IMR-90 (cell line): ENCODE data around the gene HMGN1. TPM values are rescaled to one million over a fixed set of nuclear protein-coding genes. Genes with fewer than 3 reads are reported as not detected.

Source experiments
- ATAC-seq: fragments of 200-7000 bp; cut with Tn5 transposase; 2 replicates; pipeline ENCODE4 v1.9.1; 2020; ENCODE audit warnings: low read depth, mild to moderate bottlenecking, moderate library complexity
- BruUV-seq: library from RNA; stranded (reverse); fragments of 400-500 nt; replicated peaks from 2 replicates; lab custom pipeline; 2021; lab: Mats Ljungman, UMichigan
- CTCF ChIA-PET: fragments of 300-600 bp; formaldehyde crosslinking; extraction: SDS; loops from one replicate; lab custom pipeline; 2021; ENCODE audit warnings: antibody characterized with exemption; lab: Yijun Ruan, JAX
- POLR2A ChIA-PET: fragments of 300-600 bp; sonication (Branson Sonifier 250); formaldehyde crosslinking; loops from one replicate; lab custom pipeline; 2022; ENCODE audit warnings: antibody characterized with exemption; ENCODE audit not compliant: unreplicated experiment; lab: Charles Lee
- DNase-seq: peaks from one replicate; pipeline ENCODE4 v3.0.0; 2013
- H2AFZ ChIP-seq: replicated peaks from 2 replicates; pipeline ENCODE3; 2013; ENCODE audit warnings: low read length, mild to moderate bottlenecking; ENCODE audit not compliant: poor library complexity
- H2AK5ac ChIP-seq: 2 replicates; pipeline ENCODE4 v1.6.1; 2013; ENCODE audit warnings: low read depth, low read length, inconsistent platforms
- H2AK9ac ChIP-seq: replicated peaks from 2 replicates; pipeline ENCODE3; 2013; ENCODE audit warnings: mild to moderate bottlenecking, low read depth, low read length, moderate library complexity; ENCODE audit not compliant: poor library complexity
- H2BK120ac ChIP-seq: 2 replicates; pipeline ENCODE4 v1.6.1; 2013; ENCODE audit warnings: low read depth, low read length, inconsistent platforms
- H2BK15ac ChIP-seq: 3 replicates; pipeline ENCODE4 v1.6.1; 2013; ENCODE audit warnings: low read depth, low read length, inconsistent platforms
- H2BK20ac ChIP-seq: 2 replicates; pipeline ENCODE4 v1.6.1; 2013; ENCODE audit warnings: low read depth, mild to moderate bottlenecking, inconsistent platforms, low read length, moderate library complexity
- H2BK5ac ChIP-seq: 2 replicates; pipeline ENCODE4 v1.6.1; 2013; ENCODE audit warnings: mild to moderate bottlenecking, low read depth, low read length, inconsistent platforms; ENCODE audit not compliant: poor library complexity, severe bottlenecking
- H3K14ac ChIP-seq: replicated peaks from 2 replicates; pipeline ENCODE4 v1.6.1; 2013; ENCODE audit warnings: low read depth, low read length, inconsistent platforms
- H3K18ac ChIP-seq: 2 replicates; pipeline ENCODE4 v1.6.1; 2013; ENCODE audit warnings: low read depth, low read length, control low read depth
- H3K23ac ChIP-seq: 2 replicates; pipeline ENCODE4 v1.6.1; 2013; ENCODE audit warnings: low read depth, low read length, inconsistent platforms
- H3K27ac ChIP-seq: 2 replicates; pipeline ENCODE4 v1.5.1; 2013; ENCODE audit warnings: mild to moderate bottlenecking, control low read depth, low read length; ENCODE audit not compliant: insufficient read depth
- H3K27me3 ChIP-seq: 2 replicates; pipeline ENCODE4 v1.6.1; 2013; ENCODE audit warnings: low read length; ENCODE audit not compliant: control insufficient read depth, insufficient read depth
- H3K36me3 ChIP-seq: 2 replicates; pipeline ENCODE4 v1.6.1; 2013; ENCODE audit warnings: low read length, mixed read lengths; ENCODE audit not compliant: control insufficient read depth, insufficient read depth
- H3K4ac ChIP-seq: 2 replicates; pipeline ENCODE4 v1.6.1; 2013; ENCODE audit warnings: low read depth, low read length, inconsistent platforms
- H3K4me1 ChIP-seq: 2 replicates; pipeline ENCODE4 v1.6.1; 2013; ENCODE audit warnings: low read length, mixed read lengths; ENCODE audit not compliant: control insufficient read depth, insufficient read depth
- H3K4me2 ChIP-seq: 2 replicates; pipeline ENCODE4 v1.6.1; 2013; ENCODE audit warnings: low read depth, mild to moderate bottlenecking, control low read depth, low read length, moderate library complexity
- H3K4me3 ChIP-seq: 2 replicates; pipeline ENCODE4 v1.5.1; 2013; ENCODE audit warnings: low read depth, mild to moderate bottlenecking, control low read depth, low read length, moderate library complexity; ENCODE audit not compliant: insufficient read depth
- H3K56ac ChIP-seq: 2 replicates; pipeline ENCODE4 v1.6.1; 2013; ENCODE audit warnings: low read length, inconsistent platforms; ENCODE audit not compliant: insufficient read depth; ENCODE audit errors: extremely low read depth
- H3K79me1 ChIP-seq, 2 experiments: 2 replicates each; pipeline ENCODE4 v1.6.1; 2013; ENCODE audit warnings: low read length in 2 of 2, inconsistent platforms in 1 of 2, low read depth in 1 of 2
- H3K9ac ChIP-seq: 2 replicates; pipeline ENCODE4 v1.6.1; 2013; ENCODE audit warnings: low read depth, low read length, control low read depth
- H3K9me1 ChIP-seq: 2 replicates; pipeline ENCODE4 v1.6.1; 2013; ENCODE audit warnings: low read length, inconsistent platforms; ENCODE audit not compliant: insufficient read depth
- H3K9me3 ChIP-seq: 2 replicates; pipeline ENCODE4 v1.6.1; 2013; ENCODE audit warnings: low read length; ENCODE audit not compliant: control insufficient read depth, insufficient read depth
- H4K20me1 ChIP-seq: 2 replicates; pipeline ENCODE4 v1.6.1; 2013; ENCODE audit warnings: low read length, inconsistent platforms; ENCODE audit not compliant: insufficient read depth
- H4K5ac ChIP-seq: 2 replicates; pipeline ENCODE4 v1.6.1; 2013; ENCODE audit warnings: mild to moderate bottlenecking, low read depth, low read length, control low read depth
- H4K8ac ChIP-seq, 2 experiments: 2 replicates each; pipeline ENCODE4 v1.6.1; 2013; ENCODE audit warnings: low read depth in 2 of 2, low read length in 2 of 2, control low read depth in 1 of 2, inconsistent platforms in 1 of 2
- H4K91ac ChIP-seq: 2 replicates; pipeline ENCODE4 v1.6.1; 2013; ENCODE audit warnings: low read depth, low read length, inconsistent platforms; ENCODE audit not compliant: insufficient read depth
- BHLHE40 ChIP-seq: fragments of 150-350 bp; IDR thresholded peaks from 2 replicates; pipeline ENCODE4 v1.6.1; 2016; ENCODE audit warnings: mild to moderate bottlenecking, low read depth, low read length
- WGBS, 2 experiments: methylation state at CpG; one replicate each; pipeline versions ENCODE4 v1.1.5 to v1.1.7; 2013; ENCODE audit warnings: missing lambda C conversion rate in 2 of 2; ENCODE audit not compliant: insufficient read length in 1 of 2; ENCODE audit errors: extremely low coverage in 2 of 2; 5-methylcytosine and 5-hydroxymethylcytosine counted together
- dilution Hi-C: fragments of 300-500 bp; cut with HindIII; formaldehyde crosslinking; loops from one replicate; pipeline ENCODE4 v1.14.3; 2018; ENCODE audit warnings: low sequenced_read_pairs; ENCODE audit not compliant: unreplicated experiment
- in situ Hi-C: fragments of 300-500 bp; cut with MboI; formaldehyde crosslinking; loops from 3 replicates; pipeline ENCODE4 v1.14.3; 2019; ENCODE audit warnings: low sequenced_read_pairs, inconsistent platforms, mixed read lengths
- intact Hi-C: fragments of 100-400 bp; cut with micrococcal nuclease; formaldehyde crosslinking; loops from 2 replicates; pipeline ENCODE4 v1.10.0; 2022
- polyA plus RNA-seq, 3 experiments: library from polyadenylated mRNA; depleted of rRNA; stranded (reverse); fragments of >200 nt; gene quantifications; 2 replicates each; pipeline ENCODE4 v1.2.3, GENCODE V29; 2012; ENCODE audit warnings: low replicate concordance in 1 of 3
- total RNA-seq: library from RNA; depleted of rRNA; stranded (reverse); fragments of >200 nt; gene quantifications from 2 replicates; pipeline ENCODE4 v1.2.3, GENCODE V29; 2012

HMGN1 gene
- total and polyA plus RNA-seq, 2 of the 4 experiments (the other 2 are of a cell fraction), result 55.2 to 155 TPM

GRCh38 chr21:39307466-39307865, 41.4 kb downstream of the HMGN1 start:
- no peak overlapping the region for H2BK120ac ChIP-seq
- H3K4me3 ChIP-seq, result no peak overlapping the region
- H3K4me1 ChIP-seq, result no peaks in the 10 kb centered on the region
- no peak overlapping the region for H3K4me2 ChIP-seq
- H3K56ac ChIP-seq, result no peak overlapping the region
- H3K4ac ChIP-seq, result no peak overlapping the region
- H3K9me1 ChIP-seq, result peaks cover 3% of the 10 kb centered on the region; the same call in 1 of the 2 replicates
- no peak overlapping the region for H4K5ac ChIP-seq
- no peak overlapping the region for H4K8ac ChIP-seq
- H4K91ac ChIP-seq, result no peak overlapping the region
- H3K9me3 ChIP-seq, result no peaks in the 10 kb centered on the region
- ATAC-seq (no peak), DNase-seq (no peak)
- CTCF ChIA-PET, result no interaction called here
- no peak overlapping the region for H2AFZ ChIP-seq
- intact Hi-C loops, result no loop called here
- H2BK20ac ChIP-seq, result no peak overlapping the region
- no TSS peak for BruUV-seq
- H3K9ac ChIP-seq, result no peak overlapping the region
- no peak overlapping the region for H2BK5ac ChIP-seq
- no peaks in the 10 kb centered on the region for H3K27me3 ChIP-seq
- H2AK5ac ChIP-seq, result no peak overlapping the region
- no peak overlapping the region for H2AK9ac ChIP-seq
- POLR2A ChIA-PET, result no interaction called here
- TF ChIP-seq BHLHE40, result no peak
- dilution Hi-C loops, result no loop called here
- WGBS, 2 experiments, result no CpG with 5 or more reads among the region's 1 CpG
- H2BK15ac ChIP-seq, result no peak overlapping the region
- H3K79me1 ChIP-seq, result peaks cover 18 to 47% of the 10 kb centered on the region in 2 experiments
- no peak overlapping the region for H3K23ac ChIP-seq
- H3K36me3 ChIP-seq, result peaks cover 24% of the 10 kb centered on the region
- H4K20me1 ChIP-seq, result peaks cover 26% of the 10 kb centered on the region; the same call in 1 of the 2 replicates
- in situ Hi-C loops, result no loop called here
- H3K18ac ChIP-seq, result no peak overlapping the region
- no peak overlapping the region for H3K27ac ChIP-seq
- no peak overlapping the region for H3K14ac ChIP-seq
